HepG2 (cell line): Measurements from ENCODE around the gene CLPTM1L. TPM values are rescaled to one million over a fixed set of nuclear protein-coding genes. Genes with fewer than 3 reads are reported as not detected.

Experiments
- ATAC-seq: fragments of 200-7000 bp; cut with Tn5 transposase; 3 replicates; pipeline ENCODE4 v1.9.1; 2020; ENCODE audit warnings: mild to moderate bottlenecking, moderate library complexity
- BruUV-seq: library from RNA; stranded (reverse); fragments of 400-500 nt; replicated peaks from 2 replicates; lab custom pipeline; 2021; lab: Mats Ljungman, UMichigan
- CTCF ChIA-PET: fragments of 300-600 bp; formaldehyde crosslinking; extraction: SDS; loops from one replicate; lab custom pipeline; 2021; ENCODE audit warnings: low total read pairs, inconsistent platforms, low intra/inter-chr PET ratio; lab: Yijun Ruan, JAX
- POLR2A ChIA-PET: fragments of 350-600 bp; sonication (Branson Sonifier 250); formaldehyde crosslinking; loops from one replicate; lab custom pipeline; 2020; ENCODE audit warnings: antibody characterized with exemption, inconsistent platforms; lab: Yijun Ruan, JAX
- DNase-seq: peaks from one replicate; pipeline ENCODE4 v3.0.0-alpha.2; 2015; ENCODE audit warnings: low spot score
- FAIRE-seq: peaks from 3 replicates; lab custom pipeline; 2011; peaks lifted over from hg19 to GRCh38; lab: Jason Lieb, UNC
- H2AFZ ChIP-seq: one replicate; pipeline ENCODE4 v1.6.1; 2011; ENCODE audit warnings: low read length, inconsistent platforms
- H3K27ac ChIP-seq: fragments of 300-600 bp; 3 replicates; pipeline ENCODE4 v1.8.0; 2011; ENCODE audit warnings: mixed run types, mild to moderate bottlenecking, mixed read lengths, low read length, inconsistent platforms; ENCODE audit not compliant: insufficient read depth; ENCODE audit errors: extremely low read length
- H3K27me3 ChIP-seq, 2 experiments: fragments of 200-600 bp in 1 of 2; 2 replicates in 1 of 2; 3 replicates in 1 of 2; pipeline versions ENCODE4 v1.6.0 to v1.8.0; 2011; ENCODE audit warnings: low read length in 2 of 2, mild to moderate bottlenecking in 2 of 2, moderate library complexity in 2 of 2, inconsistent platforms in 1 of 2; ENCODE audit not compliant: insufficient read depth in 2 of 2, control insufficient read depth in 1 of 2
- H3K36me3 ChIP-seq, 2 experiments: fragments of 200-600 bp in 1 of 2; replicated peaks in 1 of 2; 2 replicates in 1 of 2; 3 replicates in 1 of 2; pipeline versions ENCODE4 v1.5.1 to v1.8.0; 2011; ENCODE audit warnings: low read length in 2 of 2, inconsistent platforms in 1 of 2; ENCODE audit not compliant: insufficient read depth in 2 of 2, control insufficient read depth in 1 of 2
- H3K4me1 ChIP-seq: 2 replicates; pipeline ENCODE4 v1.5.1; 2012; ENCODE audit warnings: low read length, inconsistent platforms; ENCODE audit not compliant: insufficient read depth
- H3K4me2 ChIP-seq: 2 replicates; pipeline ENCODE4 v1.6.0; 2011; ENCODE audit warnings: low read depth, low read length, inconsistent platforms
- H3K4me3 ChIP-seq, 3 experiments: fragments of 200-600 bp in 1 of 3; sonication (generic), shearing (Covaris generic) in 1 of 3; replicated peaks in 1 of 3; 2 replicates each; pipeline ENCODE4 v1.5.1; 2011 to 2016; ENCODE audit warnings: low read length in 3 of 3, inconsistent platforms in 2 of 3, low read depth in 2 of 3, mild to moderate bottlenecking in 2 of 3, control low read depth in 1 of 3, mixed read lengths in 1 of 3; ENCODE audit not compliant: insufficient read depth in 1 of 3
- H3K79me2 ChIP-seq: one replicate; pipeline ENCODE4 v1.6.1; 2011; ENCODE audit warnings: low read length, inconsistent platforms; ENCODE audit not compliant: insufficient read depth
- H3K9ac ChIP-seq: 2 replicates; pipeline ENCODE4 v1.6.0; 2011; ENCODE audit warnings: mild to moderate bottlenecking, low read depth, low read length, inconsistent platforms; ENCODE audit not compliant: insufficient read depth
- H3K9me3 ChIP-seq: 2 replicates; pipeline ENCODE4 v1.5.1; 2012; ENCODE audit warnings: mild to moderate bottlenecking, low read length
- H4K20me1 ChIP-seq: 2 replicates; pipeline ENCODE4 v1.6.0; 2011; ENCODE audit warnings: inconsistent platforms, mild to moderate bottlenecking, low read length, moderate library complexity; ENCODE audit not compliant: insufficient read depth
- AGO2 ChIP-seq: fragments of 200-400 bp; formaldehyde crosslinking; optimal IDR thresholded peaks from 2 replicates; pipeline ENCODE3; 2017; ENCODE audit warnings: mild to moderate bottlenecking, low read depth, low read length, moderate library complexity
- BORCS8-MEF2B ChIP-seq: sonication (generic); formaldehyde crosslinking; IDR thresholded peaks from 2 replicates; pipeline ENCODE4 v1.8.0; 2022; ENCODE audit warnings: mild to moderate bottlenecking, missing genetic modification reagents
- MAX ChIP-seq: IDR thresholded peaks from 2 replicates; pipeline ENCODE4 v1.6.1; 2012; ENCODE audit warnings: inconsistent platforms
- NR2F6 ChIP-seq, 2 experiments: IDR thresholded peaks; 2 replicates each; pipeline ENCODE4 v1.6.1; 2016; ENCODE audit warnings: antibody characterized with exemption in 1 of 2, mild to moderate bottlenecking in 1 of 2
- PHF21A ChIP-seq: sonication (generic); formaldehyde crosslinking; IDR thresholded peaks from 2 replicates; pipeline ENCODE4 v1.5.0; 2020; ENCODE audit warnings: mild to moderate bottlenecking, missing genetic modification reagents
- RORA ChIP-seq: sonication (generic); formaldehyde crosslinking; IDR thresholded peaks from 2 replicates; pipeline ENCODE4 v1.5.0; 2020; ENCODE audit warnings: mild to moderate bottlenecking, missing genetic modification reagents, moderate library complexity
- TBX2 ChIP-seq: sonication (generic); formaldehyde crosslinking; IDR thresholded peaks from 2 replicates; pipeline ENCODE4 v1.5.0; 2020; ENCODE audit warnings: missing genetic modification reagents, mild to moderate bottlenecking, borderline replicate concordance
- ZBTB34 ChIP-seq: sonication (generic); formaldehyde crosslinking; IDR thresholded peaks from 2 replicates; pipeline ENCODE4 v1.8.0; 2022; ENCODE audit warnings: mild to moderate bottlenecking, missing genetic modification reagents
- ZFP36L1 ChIP-seq: sonication (generic); formaldehyde crosslinking; IDR thresholded peaks from 2 replicates; pipeline ENCODE4 v1.8.0; 2022; ENCODE audit warnings: mild to moderate bottlenecking, missing genetic modification reagents, moderate library complexity
- ZMYM4 ChIP-seq: sonication (generic); formaldehyde crosslinking; IDR thresholded peaks from 2 replicates; pipeline ENCODE4 v1.8.1; 2023; ENCODE audit warnings: mild to moderate bottlenecking, missing genetic modification reagents
- ZNF687 ChIP-seq: sonication (generic); formaldehyde crosslinking; IDR thresholded peaks from 2 replicates; pipeline ENCODE4 v1.5.1; 2020; ENCODE audit warnings: mild to moderate bottlenecking, missing genetic modification reagents, moderate library complexity
- WGBS: methylation state at CpG from one replicate; pipeline ENCODE4 v1.1.6; 2017; ENCODE audit warnings: low lambda C conversion rate; 5-methylcytosine and 5-hydroxymethylcytosine counted together
- in situ Hi-C: cut with HindIII; loops from 2 replicates; pipeline ENCODE4 v1.10.0; 2017; ENCODE audit warnings: low pct_unique_long_range_greater_than_20kb; ENCODE audit not compliant: extremely low pct_ligation_motif_present
- intact Hi-C: fragments of 100-400 bp; cut with micrococcal nuclease; formaldehyde crosslinking; loops from one replicate; pipeline ENCODE4 v1.10.0; 2022; ENCODE audit not compliant: unreplicated experiment
- polyA plus RNA-seq, 8 experiments: library from polyadenylated mRNA; depleted of rRNA in 3 of 8; stranded (reverse) in 7 of 8; unstranded in 1 of 8; fragments of >200 nt; fragmentation: Illumina TruSeq in 4 of 8; extraction: Trizol in 4 of 8; gene quantifications; 2 replicates each; pipeline versions ENCODE4 v1.2.1 to v1.2.3, GENCODE V29; 2011 to 2016; ENCODE audit warnings: low read depth in 4 of 8, missing spikeins in 1 of 8, mixed read lengths in 1 of 8; ENCODE audit not compliant: insufficient read depth in 1 of 8
- total RNA-seq, 5 experiments: library from RNA; depleted of rRNA; stranded (reverse); fragments of >200 nt; fragmentation: Illumina TruSeq; extraction: Trizol; gene quantifications; 2 replicates each; pipeline ENCODE4 v1.2.3, GENCODE V29; 2016; ENCODE audit warnings: low read depth in 1 of 5

Gene CLPTM1L
- total and polyA plus RNA-seq, 2 of the 13 experiments (the other 11 are each of a cell fraction or from before 2014, with no cell fraction given) = 80.3 to 124 TPM

GRCh38 chr5:1316588-1317340 lies 28.1 kb downstream of the CLPTM1L start:
- in situ Hi-C loops (no loop called here), intact Hi-C loops (no loop called here)
- no peak overlapping the region for H2AFZ ChIP-seq
- peak overlapping the region; percentile 76 for H3K4me2 ChIP-seq
- 78% methylated on average over 17 of the region's 17 CpGs for WGBS
- CTCF ChIA-PET = no interaction called here
- H4K20me1 ChIP-seq = no peaks in the 10 kb centered on the region
- POLR2A ChIA-PET = interaction anchor here (1.4 kb wide), 1 partner anchor 12 kb away, joined by 3 read pairs; no protein-coding TSS in a partner anchor
- H3K9ac ChIP-seq = no peak overlapping the region
- H3K27me3 ChIP-seq = peaks cover 3 to 14% of the 10 kb centered on the region in 2 experiments; a peak in 4 of 5 replicates
- no peak for ATAC-seq
- peaks cover 15 to 29% of the 10 kb centered on the region in 2 experiments; a peak in 4 of 5 replicates for H3K36me3 ChIP-seq
- DNase-seq = no peak
- no peaks in the 10 kb centered on the region for H3K9me3 ChIP-seq
- no peak overlapping the region for H3K27ac ChIP-seq
- no peak for FAIRE-seq
- H3K4me3 ChIP-seq = no peak overlapping the region; a peak in 1 of 6 replicates
- H3K79me2 ChIP-seq = no peaks in the 10 kb centered on the region
- no TSS peak for BruUV-seq
- no peak for TF ChIP-seq ZBTB34
- TF ChIP-seq ZNF687 (CRISPR knock-in tag) = 0 out of 2 replicates have a peak, but pooled peaks have one; percentile 5
- no peak for TF ChIP-seq ZFP36L1 (CRISPR knock-in tag)
- peak; percentile 11; the same call in 1 of the 2 replicates for TF ChIP-seq PHF21A (CRISPR knock-in tag)
- peak; percentile 4; the same call in 1 of the 2 replicates for TF ChIP-seq NR2F6 (IDR thresholded peaks at IDR 0.05)
- TF ChIP-seq NR2F6 (CRISPR knock-in tag; IDR thresholded peaks at IDR 0.05) = no peak
- TF ChIP-seq RORA (CRISPR knock-in tag) = no peak
- peak; percentile 33; the same call in 1 of the 2 replicates for TF ChIP-seq TBX2 (CRISPR knock-in tag)
- TF ChIP-seq BORCS8-MEF2B = peak; percentile 31; the same call in 1 of the 2 replicates
- TF ChIP-seq MAX = 0 out of 2 replicates have a peak, but pooled peaks have one; percentile 1
- TF ChIP-seq AGO2 = peak; percentile 53
- 0 out of 2 replicates have a peak, but pooled peaks have one; percentile 0 for TF ChIP-seq ZMYM4 (CRISPR knock-in tag)
- peaks cover 20% of the 10 kb centered on the region for H3K4me1 ChIP-seq
